NB4 (cell line): ENCODE results near the gene NFATC1.

Experiments
- DNase-seq: peaks from one replicate; pipeline ENCODE4 v3.0.0; 2010; ENCODE audit warnings: low read depth
- H3K4me3 ChIP-seq: one replicate; pipeline ENCODE4 v1.5.1; 2011; ENCODE audit warnings: mild to moderate bottlenecking, low read depth, low read length, moderate library complexity
- CTCF ChIP-seq: IDR thresholded peaks from one replicate; pipeline ENCODE4 v1.5.1; 2012; ENCODE audit warnings: low read depth, low read length
- MAX ChIP-seq: IDR thresholded peaks from 2 replicates; pipeline ENCODE4 v1.6.1; 2011; ENCODE audit warnings: low read depth, low read length
- MYC ChIP-seq: IDR thresholded peaks from 2 replicates; pipeline ENCODE4 v1.6.1; 2011; ENCODE audit warnings: low read depth, low read length
- POLR2A ChIP-seq: IDR thresholded peaks from 2 replicates; pipeline ENCODE4 v1.6.1; 2011; ENCODE audit warnings: mild to moderate bottlenecking; ENCODE audit not compliant: insufficient read length; ENCODE audit errors: extremely low read depth

Gene NFATC1

GRCh38 chr18:79510046-79510685, 114.4 kb downstream of the NFATC1 start:
- TF ChIP-seq POLR2A (no peak), MYC (no peak), CTCF (no peak), MAX (no peak)

GRCh38 chr18:79510731-79511241, 115.1 kb downstream of the NFATC1 start:
- no peak overlapping the region for H3K4me3 ChIP-seq
- TF ChIP-seq MAX, result no peak
- TF ChIP-seq CTCF, result no peak
- no peak for TF ChIP-seq MYC
- TF ChIP-seq POLR2A, result no peak
- DNase-seq, result no peak

More at GRCh38 chr18:79510046-79510685, 114.4 kb downstream of the NFATC1 start:
- no peak overlapping the region for H3K4me3 ChIP-seq
- DNase-seq, result no peak

GRCh38 chr18:79511271-79511670, 115.5 kb downstream of the NFATC1 start:
- no peak for TF ChIP-seq POLR2A
- TF ChIP-seq CTCF, result no peak
- no peak for TF ChIP-seq MAX
- no peak for TF ChIP-seq MYC
- no peak for DNase-seq
- no peak overlapping the region for H3K4me3 ChIP-seq

DNA sequence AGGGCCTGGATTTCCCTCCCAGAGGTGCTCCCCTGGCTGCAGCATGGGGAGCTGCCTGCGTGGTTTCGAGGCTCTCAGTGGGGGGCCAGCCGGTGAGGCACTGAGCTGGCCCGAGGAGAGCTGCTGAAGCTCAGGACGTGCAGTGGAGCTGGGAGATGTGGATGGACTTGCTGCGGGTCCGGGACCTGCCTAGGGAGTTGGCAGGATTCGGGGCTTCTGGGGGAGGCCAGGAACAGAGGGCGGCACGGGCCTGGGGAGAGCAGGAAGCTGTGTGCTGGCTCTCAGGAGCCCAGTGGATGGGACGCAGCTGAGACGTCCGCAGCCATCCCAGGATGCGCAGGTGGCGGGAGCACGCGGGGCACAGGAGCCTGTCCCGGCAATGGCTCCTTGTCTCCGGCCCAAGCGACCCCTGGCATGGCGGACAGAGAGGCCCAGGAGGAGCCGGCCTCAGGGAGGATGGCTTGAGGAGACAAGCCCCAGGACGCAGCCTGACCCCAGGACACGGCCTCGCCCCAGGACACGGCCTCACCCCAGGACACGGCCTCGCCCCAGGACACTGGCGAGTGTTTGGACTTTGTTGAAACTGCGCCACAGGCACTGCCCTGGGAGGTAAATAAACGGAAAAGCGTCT, 116.1 kb downstream of the NFATC1 start:
- DNase-seq, result peak; percentile 28
- H3K4me3 ChIP-seq, result no peak overlapping the region
- TF ChIP-seq MYC (no peak), POLR2A (no peak), MAX (no peak), CTCF (no peak)

- no peak overlapping the region for H3K4me3 ChIP-seq
- no peak for TF ChIP-seq MAX
- TF ChIP-seq POLR2A, result no peak
- DNase-seq, result no peak
These were observed 117.0 kb downstream of the NFATC1 start for GRCh38 chr18:79512461-79513380.
